HG02798 (cell line): Measurements from ENCODE around the gene NXNL1.

Source experiments
- ATAC-seq: cut with Tn5 transposase; IDR thresholded peaks from one replicate; pipeline ENCODE4 v1.9.1; 2021; ENCODE audit warnings: mild to moderate bottlenecking; ENCODE audit not compliant: unreplicated experiment, poor library complexity

NXNL1 gene

DNA sequence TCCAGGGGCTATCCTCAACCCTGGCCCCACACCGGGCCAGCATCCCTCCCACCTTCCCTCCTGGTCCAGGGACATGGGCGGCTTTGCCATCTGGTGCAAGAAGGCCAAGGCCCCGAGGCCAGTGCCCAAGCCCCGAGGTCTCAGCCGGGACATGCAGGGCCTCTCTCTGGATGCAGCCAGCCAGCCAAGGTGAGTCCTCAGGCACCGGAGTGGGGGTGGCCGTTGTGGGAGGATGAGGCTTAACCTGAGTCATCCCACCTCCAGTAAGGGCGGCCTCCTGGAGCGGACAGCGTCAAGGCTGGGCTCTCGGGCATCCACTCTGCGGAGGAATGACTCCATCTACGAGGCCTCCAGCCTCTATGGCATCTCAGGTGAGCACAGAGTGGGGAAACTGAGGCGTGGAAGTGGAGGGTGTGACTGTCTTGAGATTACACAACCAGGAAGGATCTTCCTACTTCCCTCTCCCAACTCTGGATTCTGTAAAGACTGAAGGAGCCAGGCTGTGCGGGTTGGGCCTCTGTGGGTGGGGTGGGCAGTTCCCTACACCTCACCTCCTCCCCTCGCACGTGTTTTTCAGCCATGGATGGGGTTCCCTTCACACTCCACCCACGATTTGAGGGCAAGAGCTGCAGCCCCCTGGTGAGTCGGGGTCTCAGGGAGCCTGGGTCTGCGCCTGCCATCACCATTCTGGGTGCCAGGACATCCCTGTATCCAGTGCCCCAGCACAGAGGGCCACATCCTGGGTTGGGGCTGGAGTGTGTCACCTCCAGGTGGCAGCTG lies 37.1 kb downstream of the NXNL1 start:
- ATAC-seq: no peak

DNA sequence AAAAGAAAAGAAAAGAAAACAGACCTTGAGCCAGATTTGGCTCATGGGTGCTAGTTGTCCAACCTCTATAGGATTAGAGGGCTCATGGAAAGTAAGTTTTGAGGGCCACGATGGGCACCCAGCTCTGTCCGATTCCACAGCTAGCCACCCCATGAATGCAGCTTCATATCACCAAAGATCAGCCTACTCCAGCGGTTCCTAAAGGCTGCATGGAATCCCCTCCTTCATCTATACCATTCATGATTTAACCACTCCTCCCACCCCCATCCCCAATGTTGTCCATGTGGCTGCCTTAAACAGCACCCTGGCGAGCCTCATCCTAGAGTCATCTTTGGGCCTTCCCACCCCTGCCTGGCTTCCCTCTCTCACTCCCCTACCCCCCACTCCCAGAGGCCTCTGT lies 38.8 kb downstream of the NXNL1 start:
- ATAC-seq: no peak

DNA sequence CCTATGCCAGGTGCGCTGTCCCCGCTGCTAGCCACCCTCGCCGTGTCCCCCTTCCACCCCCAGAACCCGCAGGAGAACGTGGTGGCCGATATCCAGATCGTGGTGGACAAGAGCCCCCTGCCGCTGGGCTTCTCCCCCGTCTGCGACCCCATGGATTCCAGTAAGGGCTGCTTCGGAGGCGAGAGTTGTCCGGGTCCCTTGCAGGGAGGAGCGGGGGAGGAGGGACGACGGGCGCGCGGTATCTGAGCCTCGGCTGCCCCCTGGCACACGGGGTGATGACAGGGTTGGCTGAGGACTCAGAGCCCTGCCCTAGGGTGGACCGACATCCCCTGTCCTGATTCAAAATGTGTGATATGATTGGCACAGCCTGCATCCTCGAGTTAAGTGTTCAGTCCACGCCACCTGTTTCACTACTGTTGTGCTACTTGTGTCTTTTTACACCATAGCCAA lies 40.2 kb downstream of the NXNL1 start:
- ATAC-seq: no peak

DNA sequence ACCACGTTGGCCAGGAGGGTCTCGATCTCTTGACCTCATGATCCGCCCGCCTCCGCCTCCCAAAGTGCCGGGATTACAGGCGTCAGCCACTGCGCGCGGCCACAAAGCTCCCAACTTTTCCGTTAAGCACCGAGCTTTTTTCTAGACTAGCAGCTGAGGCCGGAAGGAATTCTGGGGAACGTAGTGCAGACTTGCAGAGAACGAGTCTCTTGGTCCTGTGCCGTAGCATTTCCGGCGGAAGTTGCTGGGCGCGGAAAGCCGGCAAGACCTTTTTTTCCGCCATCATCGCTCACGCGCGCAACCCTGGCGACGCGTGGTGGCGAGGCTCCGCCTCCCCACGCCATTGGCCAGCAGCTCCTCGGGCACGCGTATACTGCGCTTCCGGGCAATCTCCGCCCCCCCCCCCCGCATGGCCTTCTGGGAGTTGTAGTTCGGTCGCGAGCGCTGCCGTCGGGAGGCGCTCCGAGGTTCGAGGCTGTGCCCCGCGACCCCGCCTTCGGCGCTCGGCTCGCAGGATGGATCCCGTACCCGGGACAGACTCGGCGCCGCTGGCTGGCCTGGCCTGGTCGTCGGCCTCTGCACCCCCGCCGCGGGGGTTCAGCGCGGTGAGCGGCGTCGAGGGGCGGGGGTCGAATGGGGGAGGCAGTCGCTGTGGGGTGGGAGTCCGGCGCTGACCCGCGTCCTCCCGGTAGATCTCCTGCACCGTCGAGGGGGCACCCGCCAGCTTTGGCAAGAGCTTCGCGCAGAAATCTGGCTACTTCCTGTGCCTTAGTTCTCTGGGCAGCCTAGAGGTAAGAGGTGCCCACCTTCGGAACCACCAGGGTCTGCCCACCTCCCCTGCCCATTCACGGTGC lies 40.9 kb downstream of the NXNL1 start, which contains the start of gene MVB12A:
Gene MVB12A, plus strand, starts transcription at position 427 of the 854 bp plus-strand sequence. Its CDS starts 89 bp downstream, at position 516.
- ATAC-seq: peak; percentile 96

DNA sequence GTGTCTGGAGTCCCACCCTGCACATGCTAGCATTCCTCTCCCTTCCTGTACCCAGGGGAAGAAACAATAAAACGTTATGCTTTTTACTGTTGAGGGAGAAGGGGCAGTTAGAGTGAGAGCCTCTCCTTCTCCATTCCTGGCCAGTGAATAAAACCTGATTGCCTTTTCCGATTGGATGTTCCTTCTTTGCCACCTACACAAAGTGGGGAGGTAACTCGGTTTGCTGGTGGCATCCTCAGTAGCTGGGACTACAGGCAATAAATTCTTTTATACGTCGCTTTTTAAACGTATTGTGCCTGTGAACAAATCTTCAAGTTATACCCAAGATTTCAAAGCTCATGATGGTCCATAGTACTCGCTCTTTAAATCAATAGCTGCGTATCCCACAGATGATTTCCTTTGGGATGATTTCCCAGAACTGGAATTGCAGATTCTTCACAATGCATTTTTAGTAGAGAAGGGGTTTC lies 41.5 kb downstream of the NXNL1 start:
- no peak for ATAC-seq

DNA sequence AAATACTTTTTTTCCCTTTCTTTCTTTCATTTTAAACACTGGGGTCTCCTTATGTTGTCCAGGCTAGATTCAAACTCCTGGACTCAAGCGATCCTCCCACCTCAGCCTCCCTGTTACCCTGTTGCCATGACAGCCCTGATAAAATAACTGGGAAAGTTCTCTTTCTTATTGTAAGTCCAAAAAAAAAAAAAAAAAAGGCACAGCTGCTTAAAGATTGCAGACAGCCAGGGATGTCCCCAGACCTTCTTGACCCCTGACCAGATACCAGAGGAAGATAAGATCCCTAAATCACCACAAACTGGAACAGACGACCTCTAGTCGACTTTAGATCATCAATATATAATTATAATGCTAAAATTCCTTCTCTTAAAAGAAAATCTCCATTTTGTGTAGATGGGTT lies 42.0 kb downstream of the NXNL1 start:
- no peak for ATAC-seq

DNA sequence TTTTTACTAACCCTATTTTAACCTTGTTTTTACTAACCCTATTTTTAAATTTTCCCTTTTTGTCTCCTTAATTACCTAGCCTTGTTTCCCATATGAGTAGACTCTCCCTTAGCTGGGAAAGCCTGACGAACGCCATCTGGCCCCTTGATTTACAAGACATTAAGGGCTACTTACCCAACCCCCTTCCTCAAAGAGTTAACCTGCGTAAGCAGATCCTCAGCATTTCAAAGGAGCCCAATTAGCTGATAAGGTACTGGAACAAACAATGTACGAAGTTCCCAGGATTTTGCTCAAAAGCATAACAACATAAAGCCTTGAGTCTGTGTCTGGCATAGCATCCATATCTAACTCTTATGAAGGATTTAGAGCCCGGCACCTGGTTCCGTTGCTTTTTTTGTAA lies 45.6 kb downstream of the NXNL1 start:
- no peak for ATAC-seq

DNA sequence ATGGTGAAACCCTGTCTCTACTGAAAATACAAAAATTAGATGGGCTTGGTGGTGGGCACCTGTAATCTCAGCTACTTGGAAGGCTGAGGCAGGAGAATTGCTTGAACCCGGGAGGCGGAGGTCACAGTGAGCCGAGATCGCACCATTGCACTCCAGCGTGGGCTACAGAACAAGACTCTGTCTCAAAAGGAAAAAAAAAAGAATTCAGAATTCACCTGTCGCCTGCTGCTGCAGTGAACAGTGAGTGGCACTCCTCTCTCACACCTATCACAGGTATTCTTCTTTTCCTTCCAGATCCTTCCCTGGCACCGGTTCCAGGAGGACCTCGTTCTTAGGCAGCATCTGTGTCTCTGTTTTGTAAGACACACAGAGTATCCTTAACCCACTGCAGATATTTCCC lies 46.6 kb downstream of the NXNL1 start:
- ATAC-seq: no peak

DNA sequence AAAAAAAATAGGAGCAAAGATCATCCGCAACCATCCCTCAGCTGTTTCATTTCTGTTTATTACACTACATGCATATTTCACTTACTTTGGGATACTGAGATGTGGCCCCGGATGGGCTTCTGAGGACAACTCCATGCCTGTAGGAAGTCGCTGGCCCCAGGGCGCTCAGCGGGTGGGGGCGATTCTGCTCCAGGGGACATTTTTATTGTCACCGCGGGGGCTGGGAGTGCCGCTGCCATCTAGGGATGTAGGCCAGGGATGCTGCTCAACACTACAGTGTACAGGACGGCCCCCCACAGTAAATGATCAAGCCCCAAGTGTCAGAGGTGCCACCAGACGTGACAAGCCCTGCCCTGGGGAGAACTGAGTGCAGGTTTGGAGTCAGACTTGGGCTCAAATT lies 48.9 kb downstream of the NXNL1 start:
- no peak for ATAC-seq

DNA sequence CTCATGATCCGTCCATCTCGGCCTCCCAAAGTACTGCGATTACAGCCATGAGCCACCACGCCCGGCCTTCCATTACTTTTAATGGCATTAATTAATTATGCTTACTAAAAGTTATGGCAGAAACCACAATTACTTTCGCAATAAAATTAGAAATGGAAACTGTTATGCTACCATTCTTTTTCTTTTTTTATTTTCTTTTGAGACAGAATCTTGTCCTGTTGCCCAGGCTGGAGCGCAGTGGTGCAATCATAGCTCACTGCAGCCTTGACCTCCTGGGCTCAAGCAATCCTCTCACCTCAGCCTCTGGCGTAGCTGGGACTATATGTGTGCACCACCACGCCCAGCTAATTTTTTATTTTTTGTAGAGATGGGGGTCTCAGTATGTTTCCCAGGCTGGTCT lies 50.7 kb downstream of the NXNL1 start:
- no peak for ATAC-seq

DNA sequence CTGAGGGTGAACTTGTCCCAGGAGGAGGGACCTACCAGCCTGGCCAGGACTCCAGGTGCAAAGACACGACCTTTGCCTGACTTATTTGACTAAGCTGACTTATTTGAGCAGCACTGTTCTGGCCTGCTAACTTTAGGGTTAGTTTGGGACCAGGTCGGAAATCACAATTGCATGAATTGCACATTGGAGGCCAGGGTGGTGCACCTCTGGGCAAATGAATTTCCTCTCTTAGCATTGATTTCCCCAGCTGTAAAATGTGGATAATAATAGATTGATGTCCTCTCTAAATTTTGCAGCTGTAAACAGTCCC lies 53.9 kb downstream of the NXNL1 start:
- no peak for ATAC-seq

DNA sequence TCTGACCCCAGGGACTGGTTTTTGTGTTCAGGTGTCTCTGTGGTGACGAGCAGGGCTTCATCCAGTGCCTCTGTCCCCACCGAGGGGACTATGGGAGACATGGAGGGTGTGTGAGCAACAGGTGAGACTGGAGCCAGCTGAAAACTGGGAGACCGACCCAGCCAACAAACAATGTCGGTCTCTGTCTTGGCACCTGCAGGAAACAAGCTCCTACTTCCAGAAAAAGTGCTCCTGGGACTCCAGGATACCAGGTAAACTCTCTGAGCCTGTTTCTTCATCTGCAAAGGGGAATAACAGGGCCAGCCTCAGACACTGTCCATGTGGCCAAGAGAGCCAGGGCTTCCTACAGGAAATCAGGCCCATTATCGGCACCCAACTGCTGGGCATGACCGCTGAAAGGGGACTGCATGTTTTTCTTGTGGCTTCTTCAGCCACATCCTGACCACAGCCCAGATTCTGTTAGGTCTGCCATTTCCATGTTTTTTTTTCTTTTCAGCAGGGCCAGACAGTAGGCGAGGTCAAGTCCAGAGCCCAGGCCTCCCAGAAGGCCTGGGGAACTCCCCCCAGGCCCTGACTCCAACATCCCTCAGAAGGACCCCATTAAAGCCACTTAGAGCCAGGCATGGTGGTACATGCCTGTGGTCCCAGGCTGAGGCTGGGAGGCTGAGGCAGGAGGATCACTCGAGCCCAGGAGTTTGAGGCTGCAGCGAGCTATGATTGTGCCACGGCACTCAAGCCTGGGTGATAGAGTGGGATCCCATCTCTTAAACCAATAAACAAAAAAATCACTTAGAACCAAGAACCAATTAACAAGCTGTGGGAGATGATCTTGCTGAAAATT lies 54.5 kb downstream of the NXNL1 start:
- ATAC-seq: no peak
